CD4-positive, CD25-positive, alpha-beta regulatory T cell (primary cell): ENCODE results near the gene UACA. TPM values are rescaled to one million over a fixed set of nuclear protein-coding genes. Genes with fewer than 3 reads are reported as not detected.
"Not testable (repeated sequence)": the region's sequence is repeated elsewhere in the genome, so short reads cannot be mapped to it uniquely, and the experiment has no call there.

Experiments
- ATAC-seq, 2 donors: fragments of 150-1000 bp; cut with Tn5 transposase; one replicate each; pipeline ENCODE4 v1.10.0; 2021; ENCODE audit warnings: low read depth in 2 of 2, moderate number of reproducible peaks in 2 of 2, moderate library complexity in 1 of 2
- DNase-seq, 3 donors: peaks; one replicate each; pipeline versions ENCODE4 v3.0.0 to v3.0.0-alpha.2; 2012 to 2022; ENCODE audit warnings: mixed read lengths in 1 of 3
- H3K27ac ChIP-seq: one replicate; pipeline ENCODE4 v1.7.0; 2013; ENCODE audit warnings: mild to moderate bottlenecking, low read length; ENCODE audit not compliant: insufficient read depth, poor library complexity, severe bottlenecking
- H3K27me3 ChIP-seq: one replicate; pipeline ENCODE4 v1.7.0; 2013; ENCODE audit warnings: low read length; ENCODE audit not compliant: control insufficient read depth, insufficient read depth
- H3K36me3 ChIP-seq: one replicate; pipeline ENCODE4 v1.7.0; 2013; ENCODE audit warnings: mild to moderate bottlenecking, low read length, moderate library complexity; ENCODE audit not compliant: control insufficient read depth, insufficient read depth
- H3K4me1 ChIP-seq: 2 replicates; pipeline ENCODE4 v1.7.0; 2013; ENCODE audit warnings: mild to moderate bottlenecking, low read length; ENCODE audit not compliant: insufficient read depth, control insufficient read depth, poor library complexity, severe bottlenecking
- H3K4me3 ChIP-seq: one replicate; pipeline ENCODE4 v1.7.0; 2013; ENCODE audit warnings: low read depth, mild to moderate bottlenecking, low read length, moderate library complexity
- H3K9me3 ChIP-seq, 2 experiments: 1 replicate in 1 of 2; 2 replicates in 1 of 2; pipeline ENCODE4 v1.7.0; 2013; ENCODE audit warnings: low read length in 2 of 2, mild to moderate bottlenecking in 1 of 2, moderate library complexity in 1 of 2; ENCODE audit not compliant: control insufficient read depth in 2 of 2
- H3K27ac Mint-ChIP-seq, 3 donors: one replicate each; pipeline ENCODE4 v1.8.0; 2020 to 2022; ENCODE audit warnings: mild to moderate bottlenecking in 3 of 3, mixed read lengths in 3 of 3, moderate library complexity in 2 of 3
- H3K27me3 Mint-ChIP-seq: one replicate; pipeline ENCODE4 v1.8.0; 2022; ENCODE audit warnings: mild to moderate bottlenecking, mixed read lengths
- H3K36me3 Mint-ChIP-seq: one replicate; pipeline ENCODE4 v1.8.0; 2020; ENCODE audit warnings: mixed read lengths
- H3K4me1 Mint-ChIP-seq, 4 donors: one replicate each; pipeline ENCODE4 v1.8.0; 2020 to 2022; ENCODE audit warnings: mixed read lengths in 4 of 4, mild to moderate bottlenecking in 1 of 4
- H3K4me3 Mint-ChIP-seq, 4 donors: one replicate each; pipeline ENCODE4 v1.8.0; 2020 to 2022; ENCODE audit warnings: mild to moderate bottlenecking in 4 of 4, mixed read lengths in 4 of 4, moderate library complexity in 3 of 4
- H3K9me3 Mint-ChIP-seq, 7 donors: one replicate each; pipeline ENCODE4 v1.8.0; 2020 to 2022; ENCODE audit warnings: mixed read lengths in 7 of 7, mild to moderate bottlenecking in 3 of 7, moderate library complexity in 2 of 7
- polyA plus RNA-seq, 4 donors: library from polyadenylated mRNA; unstranded; fragments of 300-500 nt; fragmentation: Illumina TruSeq; gene quantifications; one replicate each; pipeline ENCODE4 v1.2.3, GENCODE V29; 2021
- total RNA-seq: library from RNA; stranded (reverse); gene quantifications from one replicate; pipeline ENCODE4 v1.2.3, GENCODE V29; 2022

The UACA gene
- total and polyA plus RNA-seq, 5 donors from 2014 or later, result 0.47 TPM; not detected in 4

GRCh38 chr15:70757627-70758026 is 5.7 kb downstream of the UACA start:
- DNase-seq (no peak), ATAC-seq (no peak)
- Histone ChIP-seq H3K27ac (no peak overlapping the region), H3K4me3 (no peak overlapping the region), H3K27me3 (peaks cover 22% of the 10 kb centered on the region), H3K9me3 (no peaks in the 10 kb centered on the region), H3K4me1 (peaks cover 5% of the 10 kb centered on the region), H3K36me3 (no peaks in the 10 kb centered on the region)
- H3K9me3 Mint-ChIP-seq, result peaks cover 0 to 2% (median 0%) of the 10 kb centered on the region in 7 donors
- H3K27ac Mint-ChIP-seq, result no peak overlapping the region
- no peaks in the 10 kb centered on the region for H3K36me3 Mint-ChIP-seq
- H3K27me3 Mint-ChIP-seq, result peaks cover 72% of the 10 kb centered on the region
- H3K4me3 Mint-ChIP-seq, result no peak overlapping the region
- peaks cover 5 to 8% (median 6%) of the 10 kb centered on the region in 4 donors for H3K4me1 Mint-ChIP-seq

- H3K4me3 ChIP-seq, result no peak overlapping the region
- peaks cover 8% of the 10 kb centered on the region for H3K27me3 ChIP-seq
- H3K4me1 ChIP-seq, result no peaks in the 10 kb centered on the region
- Mint-ChIP-seq H3K4me1 (no peaks in the 10 kb centered on the region), H3K27me3 (peaks cover 55% of the 10 kb centered on the region), H3K9me3 (peaks cover 0 to 2% (median 0%) of the 10 kb centered on the region in 7 donors), H3K27ac (peak overlapping the region in 1 of 3 donors; percentile 35), H3K36me3 (no peaks in the 10 kb centered on the region), H3K4me3 (no peak overlapping the region)
- no peaks in the 10 kb centered on the region for H3K36me3 ChIP-seq
- H3K9me3 ChIP-seq, result no peaks in the 10 kb centered on the region
- DNase-seq, result no peak
- ATAC-seq, result no peak
- H3K27ac ChIP-seq, result no peak overlapping the region
Observed at GRCh38 chr15:70754862-70755261, 8.5 kb downstream of the UACA start.

GRCh38 chr15:70753101-70753829 is 10.1 kb downstream of the UACA start:
- H3K4me1 Mint-ChIP-seq, result no peaks in the 10 kb centered on the region
- peaks cover 0 to 2% (median 0%) of the 10 kb centered on the region in 7 donors for H3K9me3 Mint-ChIP-seq
- no peak overlapping the region for H3K27ac Mint-ChIP-seq
- DNase-seq (no peak), ATAC-seq (no peak)
- no peaks in the 10 kb centered on the region for H3K36me3 Mint-ChIP-seq
- H3K4me3 Mint-ChIP-seq, result no peak overlapping the region
- no peaks in the 10 kb centered on the region for H3K9me3 ChIP-seq
- H3K4me3 ChIP-seq, result no peak overlapping the region
- peaks cover 4% of the 10 kb centered on the region for H3K27me3 ChIP-seq
- H3K27ac ChIP-seq, result no peak overlapping the region
- no peaks in the 10 kb centered on the region for H3K4me1 ChIP-seq
- H3K36me3 ChIP-seq, result no peaks in the 10 kb centered on the region
- H3K27me3 Mint-ChIP-seq, result peaks cover 42% of the 10 kb centered on the region

- Histone ChIP-seq H3K4me1 (no peaks in the 10 kb centered on the region), H3K9me3 (no peaks in the 10 kb centered on the region), H3K27me3 (peaks cover 2% of the 10 kb centered on the region), H3K4me3 (no peak overlapping the region), H3K27ac (no peak overlapping the region), H3K36me3 (no peaks in the 10 kb centered on the region)
- Mint-ChIP-seq H3K36me3 (no peaks in the 10 kb centered on the region), H3K4me3 (no peak overlapping the region), H3K4me1 (no peaks in the 10 kb centered on the region), H3K27ac (no peak overlapping the region), H3K27me3 (peaks cover 34% of the 10 kb centered on the region), H3K9me3 (peaks cover 0 to 2% (median 0%) of the 10 kb centered on the region in 7 donors)
- DNase-seq (peak in 2 of 3 donors; percentile 14 to 24), ATAC-seq (no peak)
Observed at GRCh38 chr15:70752193-70752635, 11.1 kb downstream of the UACA start.

- Mint-ChIP-seq H3K4me1 (no peaks in the 10 kb centered on the region), H3K36me3 (no peaks in the 10 kb centered on the region), H3K9me3 (peaks cover 0 to 2% (median 0%) of the 10 kb centered on the region in 7 donors), H3K27ac (no peak overlapping the region), H3K4me3 (no peak overlapping the region), H3K27me3 (peaks cover 30% of the 10 kb centered on the region)
- Histone ChIP-seq H3K27ac (no peak overlapping the region), H3K36me3 (no peaks in the 10 kb centered on the region), H3K9me3 (no peaks in the 10 kb centered on the region), H3K4me1 (no peaks in the 10 kb centered on the region), H3K4me3 (no peak overlapping the region), H3K27me3 (no peaks in the 10 kb centered on the region)
- DNase-seq, result no peak
- ATAC-seq, result no peak
Observed at GRCh38 chr15:70750203-70750869, 13.0 kb downstream of the UACA start.

GRCh38 chr15:70748281-70748747 is 15.0 kb downstream of the UACA start:
- ATAC-seq, result no peak
- no peaks in the 10 kb centered on the region for H3K9me3 ChIP-seq
- Mint-ChIP-seq H3K9me3 (peaks cover 0 to 2% (median 0%) of the 10 kb centered on the region in 7 donors), H3K4me1 (no peaks in the 10 kb centered on the region), H3K36me3 (no peaks in the 10 kb centered on the region), H3K27ac (no peak overlapping the region), H3K27me3 (peaks cover 23% of the 10 kb centered on the region), H3K4me3 (no peak overlapping the region)
- no peak overlapping the region for H3K27ac ChIP-seq
- no peak for DNase-seq
- H3K36me3 ChIP-seq, result no peaks in the 10 kb centered on the region
- no peak overlapping the region for H3K4me3 ChIP-seq
- H3K27me3 ChIP-seq, result no peaks in the 10 kb centered on the region
- no peaks in the 10 kb centered on the region for H3K4me1 ChIP-seq

GRCh38 chr15:70746598-70746997 is 16.8 kb downstream of the UACA start:
- not testable (repeated sequence) for H3K4me1 ChIP-seq, DNase-seq, H3K27ac ChIP-seq, H3K27me3 ChIP-seq, H3K4me3 Mint-ChIP-seq, H3K4me3 ChIP-seq, ATAC-seq, H3K27ac Mint-ChIP-seq, H3K4me1 Mint-ChIP-seq, H3K9me3 Mint-ChIP-seq, H3K9me3 ChIP-seq, H3K36me3 Mint-ChIP-seq, H3K36me3 ChIP-seq
- H3K27me3 Mint-ChIP-seq, result peaks cover 27% of the 10 kb centered on the region
